ENCODE data around the gene GRIK2.

GRIK2 gene

DNA sequence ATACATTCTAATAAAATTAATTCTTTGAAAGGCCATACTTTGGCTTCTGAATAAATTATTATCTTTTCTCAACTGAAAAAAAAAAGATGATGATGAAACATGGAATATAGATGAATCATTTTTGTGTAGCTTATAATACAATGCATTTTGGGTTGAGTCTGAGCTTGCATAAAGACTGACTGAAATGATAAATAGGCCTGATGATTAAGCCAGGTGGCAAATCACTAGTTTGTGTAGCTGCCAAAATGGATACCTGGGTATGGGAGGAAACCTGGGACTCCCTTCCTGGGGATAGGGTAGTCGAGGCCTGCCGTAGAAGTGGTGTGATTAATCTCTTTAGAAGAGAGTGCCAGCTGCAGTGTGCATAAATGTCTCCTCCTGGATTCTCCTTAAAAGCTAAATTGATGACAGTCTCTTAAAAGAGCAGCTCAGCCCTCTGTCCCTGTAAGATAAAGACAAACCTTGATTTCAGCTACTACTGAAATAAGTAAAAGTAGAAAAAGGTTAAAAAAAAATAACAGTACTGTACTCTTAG is 275.1 kb downstream of the GRIK2 start:
- no peak overlapping the region for H3K4me3 ChIP-seq (ENCODE audit: low read depth, low read length)
- DNase-seq (ENCODE audit: low read depth) = no peak
- no peak for TF ChIP-seq CTCF (IDR thresholded peaks at IDR 0.05; ENCODE audit: control insufficient read depth, extremely low read depth, insufficient read depth)

DNA sequence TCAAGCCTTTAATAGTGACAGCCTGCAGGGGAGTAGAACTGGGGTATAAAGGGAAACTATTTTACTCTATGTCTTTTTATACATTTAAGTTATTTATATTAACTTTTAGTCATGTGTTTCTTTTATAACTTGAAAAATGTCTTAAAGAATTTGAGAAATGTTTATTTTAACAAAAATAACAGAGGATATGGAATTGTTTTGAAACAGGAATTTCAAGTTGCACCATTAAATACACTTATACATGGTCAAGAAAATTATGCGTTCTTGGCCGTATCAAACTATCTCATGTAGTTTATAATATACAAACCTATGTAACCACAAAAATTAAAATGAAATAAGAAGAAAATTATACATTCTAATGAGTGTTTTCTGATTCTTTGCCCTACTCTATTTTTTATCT is 282.7 kb downstream of the GRIK2 start:
- TF ChIP-seq CTCF (IDR thresholded peaks at IDR 0.05; ENCODE audit: control insufficient read depth, extremely low read depth, insufficient read depth) = no peak
- DNase-seq (ENCODE audit: low read depth) = no peak
- H3K4me3 ChIP-seq (ENCODE audit: low read depth, low read length) = no peak overlapping the region

DNA sequence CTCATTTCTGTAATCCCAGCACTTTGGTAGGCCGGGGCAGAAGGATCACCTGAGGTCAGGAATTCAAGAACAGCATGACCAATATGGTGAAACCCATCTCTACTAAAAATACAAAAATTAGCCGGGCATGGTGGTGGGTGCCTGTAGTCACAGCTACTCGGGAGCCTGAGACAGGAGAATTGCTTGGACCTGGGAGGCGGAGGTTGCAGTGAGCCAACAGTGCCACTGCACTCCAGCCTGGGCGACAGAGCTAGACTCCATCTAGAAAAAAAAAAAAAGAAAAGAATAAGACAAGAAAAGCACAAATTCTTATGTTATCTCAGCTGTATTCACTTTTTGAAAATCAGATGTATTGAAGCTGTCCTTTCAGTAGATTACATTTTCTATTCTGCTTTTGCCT is 289.4 kb downstream of the GRIK2 start:
- no peak overlapping the region for H3K4me3 ChIP-seq (ENCODE audit: low read depth, low read length)
- no peak for TF ChIP-seq CTCF (IDR thresholded peaks at IDR 0.05; ENCODE audit: control insufficient read depth, extremely low read depth, insufficient read depth)
- DNase-seq (ENCODE audit: low read depth) = no peak

GRCh38 chr6:101683884-101684283 is 290.4 kb downstream of the GRIK2 start:
- no peak for TF ChIP-seq CTCF (IDR thresholded peaks at IDR 0.05; ENCODE audit: control insufficient read depth, extremely low read depth, insufficient read depth)
- no peak overlapping the region for H3K4me3 ChIP-seq (ENCODE audit: low read depth, low read length)
- no peak for DNase-seq (ENCODE audit: low read depth)

DNA sequence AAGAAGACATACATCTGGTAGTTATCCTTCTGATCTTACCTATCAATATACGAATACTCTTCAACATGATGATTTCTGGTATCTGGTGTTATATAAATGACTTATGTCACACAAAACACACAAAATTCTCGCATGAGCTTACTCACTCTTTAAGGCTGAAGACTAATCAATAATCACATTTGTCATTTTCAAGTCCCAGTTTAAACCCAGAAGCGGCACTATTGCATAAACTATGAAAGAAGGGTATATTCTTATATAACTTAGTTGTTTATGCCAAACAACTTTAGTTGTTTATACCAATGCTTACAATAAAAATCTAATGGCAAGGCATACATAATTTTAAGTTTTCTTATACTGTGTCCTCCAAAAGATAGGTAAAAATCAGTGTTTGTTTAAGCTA is 293.1 kb downstream of the GRIK2 start:
- no peak overlapping the region for H3K4me3 ChIP-seq (ENCODE audit: low read depth, low read length)
- no peak for DNase-seq (ENCODE audit: low read depth)
- no peak for TF ChIP-seq CTCF (IDR thresholded peaks at IDR 0.05; ENCODE audit: control insufficient read depth, extremely low read depth, insufficient read depth)

DNA sequence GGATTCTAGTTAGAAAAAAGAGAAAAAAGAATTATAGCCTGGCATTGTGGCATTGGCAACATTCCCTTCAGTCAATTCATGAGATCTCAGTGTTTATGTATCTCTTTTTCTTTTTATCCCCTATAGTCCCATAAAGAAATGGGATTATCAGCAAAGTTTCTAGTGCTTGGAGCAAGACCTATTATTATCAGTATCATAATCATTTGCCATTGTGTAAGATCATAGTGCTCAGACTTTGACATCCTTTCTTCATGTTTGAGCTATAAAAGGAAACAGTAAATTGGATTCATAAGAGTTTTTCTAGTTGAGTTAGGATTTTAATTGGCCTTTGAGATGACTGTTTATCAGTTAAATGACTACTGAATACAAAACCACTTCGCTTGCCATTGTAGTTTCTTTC is 295.6 kb downstream of the GRIK2 start:
- DNase-seq (ENCODE audit: low read depth) = no peak
- TF ChIP-seq CTCF (IDR thresholded peaks at IDR 0.05; ENCODE audit: control insufficient read depth, extremely low read depth, insufficient read depth) = no peak
- no peak overlapping the region for H3K4me3 ChIP-seq (ENCODE audit: low read depth, low read length)

DNA sequence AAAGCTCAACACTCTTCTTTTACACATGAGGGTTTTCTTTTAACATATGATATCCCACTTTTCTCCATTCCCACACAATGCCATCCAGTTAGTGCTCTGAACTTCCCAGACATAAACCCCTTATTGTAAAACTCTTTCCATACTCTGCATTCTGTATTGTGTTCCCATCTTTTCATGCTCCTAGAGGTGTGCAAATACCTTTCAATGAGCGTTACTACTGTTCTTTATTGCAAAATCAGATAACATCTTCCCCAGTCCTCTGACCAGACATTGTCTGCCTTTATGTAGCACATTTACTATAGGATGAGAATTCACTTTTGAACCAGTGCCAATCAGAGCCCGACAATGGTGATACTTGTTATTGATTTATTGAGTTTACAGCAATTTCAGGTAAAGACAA is 296.2 kb downstream of the GRIK2 start:
- no peak overlapping the region for H3K4me3 ChIP-seq (ENCODE audit: low read depth, low read length)
- no peak for TF ChIP-seq CTCF (IDR thresholded peaks at IDR 0.05; ENCODE audit: control insufficient read depth, extremely low read depth, insufficient read depth)
- DNase-seq (ENCODE audit: low read depth) = no peak

Data from LNCaP clone FGC (cell line).